ENCODE results near the gene INO80.
A peak's percentile ranks its signal among the peaks of the same experiment; 100 is the strongest.

The INO80 gene

GRCh38 chr15:40942337-40942854 lies 173.7 kb downstream of the INO80 start:
- Histone ChIP-seq H3K36me3 (ENCODE audit: control insufficient read depth, insufficient read depth, low read length) (no peaks in the 10 kb centered on the region), H3K4me3 (ENCODE audit: low read length) (peak overlapping the region; percentile 52), H3K27me3 (ENCODE audit: control insufficient read depth, insufficient read depth, low read length) (no peaks in the 10 kb centered on the region), H3K4me1 (ENCODE audit: control insufficient read depth, insufficient read depth, low read length) (no peaks in the 10 kb centered on the region), H3K9ac (ENCODE audit: low read length) (peak overlapping the region; percentile 10), H3K27ac (ENCODE audit: low read depth, low read length) (peak overlapping the region; percentile 19)

- H3K4me3 ChIP-seq (ENCODE audit: low read length) = peak overlapping the region; percentile 66
- no peaks in the 10 kb centered on the region for H3K27me3 ChIP-seq (ENCODE audit: control insufficient read depth, insufficient read depth, low read length)
- peak overlapping the region; percentile 24 for H3K9ac ChIP-seq (ENCODE audit: low read length)
- no peaks in the 10 kb centered on the region for H3K4me1 ChIP-seq (ENCODE audit: control insufficient read depth, insufficient read depth, low read length)
- no peaks in the 10 kb centered on the region for H3K36me3 ChIP-seq (ENCODE audit: control insufficient read depth, insufficient read depth, low read length)
- H3K27ac ChIP-seq (ENCODE audit: low read depth, low read length) = peak overlapping the region; percentile 44
These were observed 174.3 kb downstream of the INO80 start for GRCh38 chr15:40941528-40942336.

- H3K27me3 ChIP-seq (ENCODE audit: control insufficient read depth, insufficient read depth, low read length) = no peaks in the 10 kb centered on the region
- H3K9ac ChIP-seq (ENCODE audit: low read length) = peak overlapping the region; percentile 24
- H3K27ac ChIP-seq (ENCODE audit: low read depth, low read length) = peak overlapping the region; percentile 44
- no peaks in the 10 kb centered on the region for H3K4me1 ChIP-seq (ENCODE audit: control insufficient read depth, insufficient read depth, low read length)
- no peaks in the 10 kb centered on the region for H3K36me3 ChIP-seq (ENCODE audit: control insufficient read depth, insufficient read depth, low read length)
- H3K4me3 ChIP-seq (ENCODE audit: low read length) = peak overlapping the region; percentile 66
These were observed 175.0 kb downstream of the INO80 start for GRCh38 chr15:40941068-40941527.

- Histone ChIP-seq H3K9ac (ENCODE audit: low read length) (no peak overlapping the region), H3K27ac (ENCODE audit: low read depth, low read length) (peak overlapping the region; percentile 12), H3K4me1 (ENCODE audit: control insufficient read depth, insufficient read depth, low read length) (no peaks in the 10 kb centered on the region), H3K4me3 (ENCODE audit: low read length) (no peak overlapping the region), H3K27me3 (ENCODE audit: control insufficient read depth, insufficient read depth, low read length) (no peaks in the 10 kb centered on the region), H3K36me3 (ENCODE audit: control insufficient read depth, insufficient read depth, low read length) (no peaks in the 10 kb centered on the region)
These were observed 175.7 kb downstream of the INO80 start for GRCh38 chr15:40940296-40940801.

- no peaks in the 10 kb centered on the region for H3K4me1 ChIP-seq (ENCODE audit: control insufficient read depth, insufficient read depth, low read length)
- no peak overlapping the region for H3K9ac ChIP-seq (ENCODE audit: low read length)
- H3K4me3 ChIP-seq (ENCODE audit: low read length) = no peak overlapping the region
- H3K27me3 ChIP-seq (ENCODE audit: control insufficient read depth, insufficient read depth, low read length) = no peaks in the 10 kb centered on the region
- H3K36me3 ChIP-seq (ENCODE audit: control insufficient read depth, insufficient read depth, low read length) = peaks cover 4% of the 10 kb centered on the region
- H3K27ac ChIP-seq (ENCODE audit: low read depth, low read length) = no peak overlapping the region
These were observed 177.6 kb downstream of the INO80 start for GRCh38 chr15:40938536-40938870.

GRCh38 chr15:40937762-40938535 lies 178.1 kb downstream of the INO80 start:
- H3K9ac ChIP-seq (ENCODE audit: low read length) = no peak overlapping the region
- H3K4me3 ChIP-seq (ENCODE audit: low read length) = no peak overlapping the region
- H3K4me1 ChIP-seq (ENCODE audit: control insufficient read depth, insufficient read depth, low read length) = no peaks in the 10 kb centered on the region
- H3K27ac ChIP-seq (ENCODE audit: low read depth, low read length) = no peak overlapping the region
- no peaks in the 10 kb centered on the region for H3K27me3 ChIP-seq (ENCODE audit: control insufficient read depth, insufficient read depth, low read length)
- peaks cover 4% of the 10 kb centered on the region for H3K36me3 ChIP-seq (ENCODE audit: control insufficient read depth, insufficient read depth, low read length)

GRCh38 chr15:40936709-40937666 lies 179.1 kb downstream of the INO80 start:
- no peak overlapping the region for H3K27ac ChIP-seq (ENCODE audit: low read depth, low read length)
- H3K4me3 ChIP-seq (ENCODE audit: low read length) = no peak overlapping the region
- H3K27me3 ChIP-seq (ENCODE audit: control insufficient read depth, insufficient read depth, low read length) = no peaks in the 10 kb centered on the region
- H3K4me1 ChIP-seq (ENCODE audit: control insufficient read depth, insufficient read depth, low read length) = no peaks in the 10 kb centered on the region
- H3K36me3 ChIP-seq (ENCODE audit: control insufficient read depth, insufficient read depth, low read length) = peaks cover 4% of the 10 kb centered on the region
- no peak overlapping the region for H3K9ac ChIP-seq (ENCODE audit: low read length)

GRCh38 chr15:40936234-40936708 lies 179.8 kb downstream of the INO80 start:
- Histone ChIP-seq H3K4me3 (ENCODE audit: low read length) (no peak overlapping the region), H3K4me1 (ENCODE audit: control insufficient read depth, insufficient read depth, low read length) (no peaks in the 10 kb centered on the region), H3K9ac (ENCODE audit: low read length) (no peak overlapping the region), H3K27me3 (ENCODE audit: control insufficient read depth, insufficient read depth, low read length) (peaks cover 5% of the 10 kb centered on the region), H3K27ac (ENCODE audit: low read depth, low read length) (no peak overlapping the region), H3K36me3 (ENCODE audit: control insufficient read depth, insufficient read depth, low read length) (peaks cover 4% of the 10 kb centered on the region)

GRCh38 chr15:40934457-40934856 lies 181.6 kb downstream of the INO80 start:
- Histone ChIP-seq H3K27ac (ENCODE audit: low read depth, low read length) (no peak overlapping the region), H3K4me1 (ENCODE audit: control insufficient read depth, insufficient read depth, low read length) (peaks cover under 1% of the 10 kb centered on the region), H3K27me3 (ENCODE audit: control insufficient read depth, insufficient read depth, low read length) (peaks cover 7% of the 10 kb centered on the region), H3K36me3 (ENCODE audit: control insufficient read depth, insufficient read depth, low read length) (peaks cover 4% of the 10 kb centered on the region), H3K4me3 (ENCODE audit: low read length) (peak overlapping the region; percentile 15), H3K9ac (ENCODE audit: low read length) (no peak overlapping the region)

- Histone ChIP-seq H3K27ac (ENCODE audit: low read depth, low read length) (no peak overlapping the region), H3K4me3 (ENCODE audit: low read length) (no peak overlapping the region), H3K9ac (ENCODE audit: low read length) (no peak overlapping the region), H3K4me1 (ENCODE audit: control insufficient read depth, insufficient read depth, low read length) (peaks cover 5% of the 10 kb centered on the region), H3K36me3 (ENCODE audit: control insufficient read depth, insufficient read depth, low read length) (peaks cover 4% of the 10 kb centered on the region), H3K27me3 (ENCODE audit: control insufficient read depth, insufficient read depth, low read length) (peaks cover 14% of the 10 kb centered on the region)
These were observed 182.6 kb downstream of the INO80 start for GRCh38 chr15:40933517-40933902.

GRCh38 chr15:40932649-40933516 lies 183.2 kb downstream of the INO80 start:
- H3K27ac ChIP-seq (ENCODE audit: low read depth, low read length) = no peak overlapping the region
- H3K36me3 ChIP-seq (ENCODE audit: control insufficient read depth, insufficient read depth, low read length) = peaks cover 4% of the 10 kb centered on the region
- H3K27me3 ChIP-seq (ENCODE audit: control insufficient read depth, insufficient read depth, low read length) = peaks cover 15% of the 10 kb centered on the region
- H3K4me3 ChIP-seq (ENCODE audit: low read length) = peak overlapping the region; percentile 79
- H3K9ac ChIP-seq (ENCODE audit: low read length) = no peak overlapping the region
- peaks cover 6% of the 10 kb centered on the region for H3K4me1 ChIP-seq (ENCODE audit: control insufficient read depth, insufficient read depth, low read length)

Measured in rectal smooth muscle tissue (tissue), 1 donor.